ENCODE data around the gene LDB1.
A peak's percentile ranks its signal among the peaks of the same experiment; 100 is the strongest.

The LDB1 gene

GRCh38 chr10:102113261-102113955, 6.8 kb downstream of the LDB1 start:
- peak; percentile 49 for DNase-seq

DNA sequence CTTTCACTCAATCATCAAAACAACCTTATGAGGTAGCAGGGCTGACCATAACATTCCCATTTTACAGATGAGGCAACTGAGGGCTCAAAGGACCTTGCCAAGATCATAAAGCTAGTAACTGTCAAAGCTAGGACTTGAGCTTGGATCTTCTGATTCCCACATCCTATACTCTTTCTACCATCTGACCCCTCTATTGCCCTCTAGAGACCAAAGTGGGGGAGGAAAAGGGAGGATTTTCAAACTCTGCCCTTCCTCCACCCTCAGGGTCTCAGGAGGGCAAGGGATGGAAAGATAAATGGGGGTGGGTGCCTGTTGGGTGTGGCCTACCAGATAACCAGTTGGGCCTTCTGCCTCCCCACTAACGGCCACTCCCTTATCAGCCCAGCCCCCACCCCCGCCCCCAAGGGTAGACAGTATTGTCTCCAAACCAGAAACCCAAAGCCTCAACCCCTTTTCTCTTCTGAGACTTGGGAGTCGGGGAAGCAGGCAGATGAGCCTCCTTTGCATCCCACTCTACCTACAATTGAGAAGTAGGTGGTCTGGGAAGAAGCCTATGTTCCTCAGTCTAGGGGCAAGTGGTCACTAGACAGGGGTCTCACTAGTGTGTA, 7.9 kb downstream of the LDB1 start:
- DNase-seq = no peak

DNA sequence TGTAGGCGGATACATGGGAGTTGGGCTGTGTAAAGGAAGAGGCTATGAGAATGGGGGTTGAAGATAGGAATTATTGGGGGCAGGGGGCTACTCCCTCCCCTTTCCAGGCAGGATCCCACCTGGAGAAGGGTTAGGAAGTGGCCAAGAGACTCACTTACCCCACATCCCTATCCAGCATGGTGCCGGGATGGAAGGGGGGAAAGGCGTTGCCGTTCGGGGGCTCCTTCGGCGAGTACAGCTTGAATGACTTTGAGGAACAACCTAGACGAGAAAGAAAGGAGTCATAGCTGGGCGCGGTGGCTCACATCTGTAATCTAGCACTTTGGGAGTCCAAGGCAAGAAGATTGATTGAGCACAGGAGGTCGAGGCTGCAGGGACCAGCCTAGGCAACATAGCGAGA, 8.9 kb downstream of the LDB1 start:
- no peak for DNase-seq

DNA sequence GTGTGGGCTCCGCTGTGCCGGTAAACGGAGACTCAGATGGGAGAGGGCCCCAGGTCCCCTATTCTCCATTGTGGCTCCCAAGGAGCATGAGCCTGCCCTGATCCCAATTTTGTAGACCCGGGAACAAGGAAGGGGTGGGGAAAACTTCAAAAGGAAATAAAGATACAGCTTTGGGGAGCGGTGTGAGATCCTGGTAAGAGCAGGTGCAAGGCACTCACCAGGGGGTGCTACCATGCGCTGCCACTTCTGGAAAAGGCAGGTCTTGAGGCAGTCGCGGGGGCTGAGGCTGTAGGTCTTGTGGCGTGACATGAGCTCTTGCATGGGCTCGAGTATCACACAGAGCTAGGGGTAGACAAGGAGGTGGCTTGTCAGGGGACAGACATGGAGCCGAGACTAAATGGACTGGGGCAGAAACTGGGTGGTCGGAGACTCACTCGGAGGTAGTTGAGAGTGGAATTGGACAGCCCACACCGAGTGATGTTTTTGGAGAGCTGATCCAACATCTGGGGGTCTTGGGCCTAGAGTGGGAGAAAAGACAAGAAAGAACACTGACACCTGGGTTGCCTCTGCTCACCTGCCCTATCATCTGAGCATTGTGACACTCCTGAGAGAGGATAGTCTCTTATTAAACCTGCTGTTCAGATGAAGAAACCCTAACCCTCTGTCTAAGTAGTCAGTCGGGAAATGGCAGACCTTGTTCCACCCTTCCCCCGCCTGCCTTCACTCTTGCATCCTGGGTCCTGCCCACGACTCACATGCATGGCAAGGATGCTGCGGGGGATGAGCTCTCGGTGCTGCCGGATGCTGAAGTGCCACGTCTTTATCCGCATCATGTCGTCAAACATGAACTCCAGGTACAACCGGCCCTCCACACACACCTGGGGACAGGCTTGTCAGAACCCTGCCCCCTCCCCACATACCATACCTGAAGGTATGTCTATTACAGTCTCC, 10.7 kb downstream of the LDB1 start:
- DNase-seq = no peak

GRCh38 chr10:102106998-102107397, 13.2 kb downstream of the LDB1 start:
- DNase-seq = no peak

- no peak for DNase-seq
Measured at GRCh38 chr10:102102421-102102820, 17.7 kb downstream of the LDB1 start.

DNA sequence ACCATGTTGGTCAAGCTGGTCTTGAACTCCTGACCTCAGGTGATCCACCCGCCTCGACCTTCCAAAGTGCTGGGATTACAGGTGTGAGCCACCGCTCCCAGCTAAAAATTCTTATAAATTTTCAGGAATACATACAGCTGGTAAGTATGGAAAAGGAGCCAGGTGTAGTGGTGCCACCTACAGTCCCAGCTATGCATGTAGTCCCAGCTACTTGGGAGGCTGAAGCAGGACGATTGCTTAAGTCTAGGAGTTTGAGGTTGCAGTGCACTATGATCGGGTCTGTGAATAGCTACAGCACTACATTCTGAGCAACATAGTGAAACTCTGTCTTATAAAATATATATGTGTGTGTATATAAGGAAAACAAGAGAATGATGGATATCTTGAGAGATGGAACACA, 19.0 kb downstream of the LDB1 start:
- DNase-seq = no peak

- no peak for DNase-seq
Measured at GRCh38 chr10:102096449-102096848, 23.7 kb downstream of the LDB1 start.

GRCh38 chr10:102090772-102091171, 29.4 kb downstream of the LDB1 start:
- no peak for DNase-seq

DNA sequence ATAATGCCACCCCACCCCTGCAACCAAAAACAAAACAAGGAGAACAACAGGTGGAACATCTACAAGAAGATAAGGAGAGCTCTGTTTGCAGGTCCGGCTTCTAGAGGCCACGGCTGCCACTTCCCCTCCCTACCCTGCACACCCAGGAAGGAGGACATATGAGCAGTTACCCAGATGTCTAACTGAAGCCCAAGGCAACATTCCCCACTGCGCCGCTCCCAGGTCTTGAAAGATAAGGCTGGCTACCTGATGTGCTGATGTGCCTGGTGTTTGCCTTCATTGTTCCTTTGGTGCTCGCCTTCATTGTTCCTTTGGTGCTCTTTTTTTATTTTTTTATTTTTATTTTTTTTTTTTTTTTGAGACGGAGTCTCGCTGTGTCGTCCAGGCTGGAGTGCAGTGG, 34.0 kb downstream of the LDB1 start:
- DNase-seq = no peak

GRCh38 chr10:102085336-102085735, 34.8 kb downstream of the LDB1 start:
- no peak for DNase-seq

- no peak for DNase-seq
Measured at GRCh38 chr10:102083541-102083940, 36.6 kb downstream of the LDB1 start.

DNA sequence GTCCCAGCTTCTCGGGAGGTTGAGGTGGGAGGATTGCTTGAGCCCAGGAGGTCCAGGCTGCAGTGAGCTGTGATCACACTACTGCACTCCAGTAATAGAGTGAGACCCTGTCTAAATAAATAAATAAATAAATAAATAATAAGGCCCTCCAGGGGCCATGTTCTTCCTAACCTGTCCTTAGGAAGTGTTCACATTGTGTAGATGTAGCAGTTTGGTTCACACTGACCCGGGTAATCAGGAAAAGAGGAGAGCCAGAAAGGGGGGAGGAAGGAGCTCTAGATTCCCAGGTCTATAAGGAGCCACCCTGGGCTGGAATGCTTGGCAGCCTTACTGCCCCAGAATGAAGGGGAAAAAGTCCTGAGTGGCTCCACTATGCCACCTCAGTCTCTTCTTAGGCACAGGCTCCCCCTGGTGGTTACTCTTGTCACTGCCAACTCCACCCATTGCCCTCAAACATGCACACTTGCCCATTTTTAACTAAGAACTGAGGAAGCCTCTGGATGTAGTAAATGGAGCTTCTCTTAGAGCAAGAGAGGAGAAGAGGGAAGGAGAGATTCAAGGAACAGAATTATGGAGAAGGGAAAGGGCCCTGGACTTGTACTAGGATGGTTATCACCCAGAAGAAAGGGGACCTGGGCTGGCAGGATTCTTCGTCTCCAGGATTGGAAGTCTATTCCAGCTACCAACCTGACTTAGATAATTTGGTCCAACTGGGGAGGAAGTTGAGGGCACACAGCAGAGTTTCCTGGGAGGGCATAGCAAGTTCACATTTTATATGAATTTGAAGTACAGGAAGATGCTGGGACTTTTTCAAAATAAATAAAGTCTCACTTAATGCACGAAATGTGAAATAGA, 47.3 kb downstream of the LDB1 start:
- peak; percentile 86 for DNase-seq

DNA sequence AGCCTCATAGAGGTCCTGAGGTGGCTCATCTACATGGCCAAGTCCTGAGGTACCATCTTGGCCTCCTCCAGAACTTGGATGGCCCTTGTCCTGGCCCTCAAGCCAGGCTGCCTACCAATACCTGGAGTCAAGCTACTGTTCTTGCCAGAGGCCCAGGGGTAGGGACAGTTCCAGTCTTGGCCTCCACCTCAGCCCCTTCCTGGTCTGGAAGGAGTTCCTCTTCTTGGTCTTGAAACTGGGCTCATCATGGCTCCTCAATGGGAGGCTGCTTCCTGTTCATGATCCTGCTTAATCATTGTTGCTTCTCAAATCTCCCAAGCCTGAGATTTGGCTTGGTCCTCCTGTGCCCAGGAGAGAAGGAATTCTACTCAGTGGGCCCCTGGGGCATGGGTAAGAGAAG, 51.1 kb downstream of the LDB1 start:
- DNase-seq = no peak

- DNase-seq = no peak
Measured at GRCh38 chr10:102068216-102068615, 52.0 kb downstream of the LDB1 start.

- no peak for DNase-seq
Measured at GRCh38 chr10:102067091-102067916, 52.9 kb downstream of the LDB1 start.

DNA sequence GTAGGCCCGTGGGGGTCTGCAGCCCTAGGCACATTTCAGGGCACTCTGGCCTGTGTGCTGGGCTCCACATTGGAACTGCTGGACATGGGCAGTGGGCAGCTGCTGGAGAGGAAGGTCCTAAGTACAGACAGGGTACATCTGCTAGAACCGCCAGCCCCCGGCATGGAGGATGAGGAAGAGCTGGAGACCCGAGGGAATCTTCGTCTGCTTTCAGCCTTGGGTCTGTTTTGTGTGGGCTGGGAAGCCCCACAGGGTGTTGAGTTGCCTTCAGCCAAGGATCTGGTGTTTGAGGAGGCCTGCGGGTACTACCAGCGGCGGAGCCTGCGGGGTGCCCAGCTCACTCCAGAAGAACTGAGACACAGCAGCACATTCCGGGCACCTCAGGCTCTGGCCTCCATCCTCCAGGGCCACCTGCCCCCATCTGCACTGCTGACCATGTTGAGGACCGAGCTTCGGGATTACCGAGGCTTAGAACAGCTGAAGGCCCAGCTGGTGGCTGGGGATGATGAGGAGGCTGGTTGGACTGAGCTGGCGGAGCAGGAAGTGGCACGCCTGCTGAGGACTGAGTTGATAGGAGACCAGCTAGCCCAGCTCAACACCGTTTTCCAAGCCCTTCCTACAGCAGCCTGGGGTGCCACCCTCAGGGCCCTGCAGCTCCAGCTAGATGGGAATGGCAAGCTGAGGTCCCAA, 53.6 kb downstream of the LDB1 start:
- DNase-seq = no peak

DNA sequence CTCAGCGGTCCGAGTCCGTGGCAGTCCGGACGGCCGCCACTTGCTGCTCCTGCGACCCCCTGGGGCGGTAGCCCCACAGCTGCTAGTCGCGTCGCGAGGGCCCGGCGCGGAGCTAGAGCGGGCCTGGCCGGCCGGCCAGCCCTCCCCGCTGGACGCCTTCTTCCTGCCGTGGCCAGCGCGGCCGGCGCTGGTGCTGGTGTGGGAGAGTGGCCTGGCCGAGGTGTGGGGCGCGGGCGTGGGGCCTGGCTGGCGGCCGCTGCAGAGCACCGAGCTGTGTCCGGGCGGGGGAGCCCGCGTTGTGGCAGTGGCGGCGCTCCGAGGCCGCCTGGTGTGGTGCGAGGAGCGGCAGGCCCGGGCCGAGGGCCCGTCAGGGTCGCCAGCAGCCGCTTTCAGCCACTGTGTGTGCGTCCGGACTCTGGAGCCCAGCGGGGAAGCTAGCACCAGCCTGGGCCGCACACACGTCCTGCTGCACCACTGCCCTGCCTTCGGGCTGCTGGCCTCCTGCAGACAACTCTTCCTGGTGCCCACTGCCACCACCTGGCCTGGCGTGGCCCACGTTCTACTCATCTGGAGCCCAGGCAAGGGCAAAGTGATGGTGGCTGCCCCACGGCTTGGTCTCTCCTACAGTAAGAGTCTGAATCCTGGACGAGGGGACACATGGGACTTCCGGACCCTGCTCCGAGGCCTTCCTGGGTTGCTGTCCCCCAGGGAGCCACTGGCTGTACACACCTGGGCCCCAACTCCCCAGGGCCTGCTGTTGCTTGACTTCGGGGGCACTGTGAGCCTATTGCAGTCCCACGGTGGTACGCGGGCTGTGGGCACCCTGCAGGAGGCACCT, 54.4 kb downstream of the LDB1 start:
- peak; percentile 26 for DNase-seq

GRCh38 chr10:102064868-102065560, 55.2 kb downstream of the LDB1 start, which contains the start of gene HPS6:
TSS of gene HPS6 (plus strand) at chr10:102065349. CDS start at chr10:102065475, 126 bp downstream.
- peak; percentile 94 for DNase-seq

DNA sequence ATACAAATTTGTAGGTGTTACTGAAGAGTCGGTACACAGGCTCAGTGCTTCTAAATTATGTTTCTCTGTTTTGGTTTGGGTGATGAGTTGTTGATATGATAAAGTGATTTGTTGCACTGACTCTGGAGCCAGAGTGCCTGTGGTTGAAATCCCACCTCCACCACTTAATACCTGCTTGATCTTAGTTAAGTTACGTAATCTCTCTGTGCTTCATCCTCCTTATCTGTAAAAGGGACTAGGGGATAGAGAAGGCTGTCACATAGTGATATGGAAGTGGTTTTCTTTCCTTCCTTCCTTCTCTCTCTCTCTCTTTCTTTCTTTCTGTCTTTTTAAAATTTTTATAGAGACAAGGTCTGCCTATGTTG, 55.7 kb downstream of the LDB1 start:
- DNase-seq = no peak
